ENCODE results near the gene DDX20. TPM values are rescaled to one million over a fixed set of nuclear protein-coding genes. Genes with fewer than 3 reads are reported as not detected.
A peak's percentile ranks its signal among the peaks of the same experiment; 100 is the strongest.

Gene DDX20
- total RNA-seq, 4 donors from 2014 or later = 22.2 to 32.9 (median 29.2) TPM

GRCh38 chr1:111754984-111755330 lies 744 bp upstream of the DDX20 start:
- ATAC-seq = peak; percentile 13 to 15
- intact Hi-C loops (cut with DNase I; ENCODE audit: low total_unique reads) = loop anchor here (1.0 to 5.0 kb wide), 5 partner anchors 15 to 306 kb away; partner anchors contain the start of genes ATP5PB and WDR77
- in situ Hi-C loops (cut with MboI; ENCODE audit: low sequenced_read_pairs in 4 of 4) = loop anchor here in 3 of 4 donors (5.0 to 25.0 kb wide), 2 partner anchors 38 to 618 kb away; partner anchors contain the start of genes CEPT1 (in 2 of the 3) and DRAM2 (in 2 of the 3)
- H3K4me1 ChIP-seq = peaks cover 8 to 18% of the 10 kb centered on the region in 2 donors
- peak overlapping the region; percentile 91 to 96 (median 92) for H3K27ac ChIP-seq
- TF ChIP-seq CTCF (IDR thresholded peaks at IDR 0.05 in 4 of 5, conservative IDR thresholded peaks at IDR 0.05 in 1 of 5) = no peak
- no peak for TF ChIP-seq POLR2A (IDR thresholded peaks at IDR 0.05)
- no peaks in the 10 kb centered on the region for H3K27me3 ChIP-seq
- peaks cover 0 to 9% of the 10 kb centered on the region in 2 donors for H3K36me3 ChIP-seq
- DNase-seq = no peak
- H3K4me3 ChIP-seq = peak overlapping the region; percentile 81 to 99 (median 92)
- no peaks in the 10 kb centered on the region for H3K9me3 ChIP-seq

GRCh38 chr1:111756124-111756513 lies 418 bp downstream of the DDX20 start:
- in situ Hi-C loops (cut with MboI; ENCODE audit: low sequenced_read_pairs in 4 of 4) = loop anchor here in 3 of 4 donors (5.0 to 25.0 kb wide), 2 partner anchors 39 to 619 kb away; partner anchors contain the start of genes CEPT1 (in 2 of the 3) and DRAM2 (in 2 of the 3)
- no peak for DNase-seq
- intact Hi-C loops (cut with DNase I; ENCODE audit: low total_unique reads) = loop anchor here (1.0 to 5.0 kb wide), 2 partner anchors 12 to 134 kb away; no protein-coding TSS in a partner anchor

GRCh38 chr1:111758373-111758772 lies 2.7 kb downstream of the DDX20 start:
- Histone ChIP-seq H3K4me3 (no peak overlapping the region), H3K27me3 (no peaks in the 10 kb centered on the region), H3K27ac (no peak overlapping the region), H3K9me3 (no peaks in the 10 kb centered on the region), H3K36me3 (peaks cover 3 to 43% of the 10 kb centered on the region in 2 donors), H3K4me1 (peaks cover 8 to 18% of the 10 kb centered on the region in 2 donors)
- intact Hi-C loops (cut with DNase I; ENCODE audit: low total_unique reads) (loop anchor here (5.0 kb wide), 1 partner anchor 136 kb away; no protein-coding TSS in a partner anchor), in situ Hi-C loops (cut with MboI; ENCODE audit: low sequenced_read_pairs in 4 of 4) (loop anchor here in 3 of 4 donors (5.0 to 25.0 kb wide), 2 partner anchors 41 to 621 kb away; partner anchors contain the start of genes CEPT1 (in 2 of the 3) and DRAM2 (in 2 of the 3))
- ATAC-seq (no peak), DNase-seq (no peak)
- TF ChIP-seq POLR2A (IDR thresholded peaks at IDR 0.05) = no peak

More at GRCh38 chr1:111756124-111756513, 418 bp downstream of the DDX20 start:
- H3K36me3 ChIP-seq = peaks cover 3 to 20% of the 10 kb centered on the region in 2 donors
- H3K4me1 ChIP-seq = peaks cover 8 to 18% of the 10 kb centered on the region in 2 donors
- H3K4me3 ChIP-seq = peak overlapping the region; percentile 81 to 99 (median 92)
- no peaks in the 10 kb centered on the region for H3K27me3 ChIP-seq
- ATAC-seq = peak in 1 of 2 donors; percentile 25
- H3K27ac ChIP-seq = peak overlapping the region; percentile 91 to 96 (median 92)
- no peaks in the 10 kb centered on the region for H3K9me3 ChIP-seq
- no peak for TF ChIP-seq CTCF (IDR thresholded peaks at IDR 0.05 in 4 of 5, conservative IDR thresholded peaks at IDR 0.05 in 1 of 5)
- no peak for TF ChIP-seq POLR2A (IDR thresholded peaks at IDR 0.05)

GRCh38 chr1:111761717-111762116 lies 6.0 kb downstream of the DDX20 start:
- H3K4me3 ChIP-seq = no peak overlapping the region
- intact Hi-C loops (cut with DNase I; ENCODE audit: low total_unique reads) = loop anchor here (10.0 kb wide), 1 partner anchor 617 kb away; the partner anchor contains the start of genes CEPT1 and DRAM2
- H3K4me1 ChIP-seq = peaks cover 0 to 7% of the 10 kb centered on the region in 2 donors
- no peak for ATAC-seq
- no peaks in the 10 kb centered on the region for H3K9me3 ChIP-seq
- in situ Hi-C loops (cut with MboI; ENCODE audit: low sequenced_read_pairs in 4 of 4) = loop anchor here (5.0 to 25.0 kb wide), 5 partner anchors 49 to 624 kb away; partner anchors contain the start of genes CEPT1 (in 2 of the 4), DRAM2 (in 2 of the 4) and CHI3L2 (in 1 of the 4)
- TF ChIP-seq CTCF (IDR thresholded peaks at IDR 0.05 in 4 of 5, conservative IDR thresholded peaks at IDR 0.05 in 1 of 5) = no peak
- no peak for DNase-seq
- peaks cover 3 to 75% of the 10 kb centered on the region in 2 donors for H3K36me3 ChIP-seq
- no peaks in the 10 kb centered on the region for H3K27me3 ChIP-seq
- H3K27ac ChIP-seq = no peak overlapping the region

GRCh38 chr1:111762332-111762731 lies 6.6 kb downstream of the DDX20 start:
- no peaks in the 10 kb centered on the region for H3K27me3 ChIP-seq
- ATAC-seq = no peak
- DNase-seq = no peak
- H3K4me1 ChIP-seq = peaks cover 0 to under 1% of the 10 kb centered on the region in 2 donors
- no peak for TF ChIP-seq POLR2A (IDR thresholded peaks at IDR 0.05)
- TF ChIP-seq CTCF (IDR thresholded peaks at IDR 0.05 in 4 of 5, conservative IDR thresholded peaks at IDR 0.05 in 1 of 5) = no peak
- no peak overlapping the region for H3K4me3 ChIP-seq
- in situ Hi-C loops (cut with MboI; ENCODE audit: low sequenced_read_pairs in 4 of 4) = loop anchor here (5.0 to 25.0 kb wide), 5 partner anchors 50 to 625 kb away; partner anchors contain the start of genes CEPT1 (in 2 of the 4), DRAM2 (in 2 of the 4) and CHI3L2 (in 1 of the 4)
- intact Hi-C loops (cut with DNase I; ENCODE audit: low total_unique reads) = loop anchor here (10.0 kb wide), 1 partner anchor 618 kb away; the partner anchor contains the start of genes CEPT1 and DRAM2
- no peaks in the 10 kb centered on the region for H3K9me3 ChIP-seq
- peaks cover 3 to 81% of the 10 kb centered on the region in 2 donors for H3K36me3 ChIP-seq
- no peak overlapping the region for H3K27ac ChIP-seq
